SK-N-SH treated with all-trans-retinoic acid at 6 μM for 48 hours (cell line): ENCODE results near the gene PDZK1IP1.
"Not testable (repeated sequence)": the region's sequence is repeated elsewhere in the genome, so short reads cannot be mapped to it uniquely, and the experiment has no call there.

Source experiments
- ATAC-seq: fragments of 200-7000 bp; cut with Tn5 transposase; 3 replicates; pipeline ENCODE4 v1.9.1; 2020; ENCODE audit warnings: mild to moderate bottlenecking, moderate library complexity
- ARNTL ChIP-seq: fragments of 450-650 bp; formaldehyde crosslinking; IDR thresholded peaks from 2 replicates; pipeline ENCODE4 v1.5.0; 2020; ENCODE audit warnings: low read depth, mild to moderate bottlenecking, moderate library complexity, borderline replicate concordance
- BACH2 ChIP-seq: fragments of 250-450 bp; sonication (Bioruptor Pico); IDR thresholded peaks from 2 replicates; pipeline ENCODE4 v1.9.0; 2021; ENCODE audit warnings: mild to moderate bottlenecking, borderline replicate concordance
- CSDC2 ChIP-seq: fragments of 250-450 bp; sonication (Bioruptor Pico); IDR thresholded peaks from 2 replicates; pipeline ENCODE4 v1.5.0; 2020; ENCODE audit warnings: mild to moderate bottlenecking, moderate library complexity
- ESRRG ChIP-seq: fragments of 250-450 bp; sonication (Bioruptor Pico); IDR thresholded peaks from 2 replicates; pipeline ENCODE4 v1.6.1; 2021; ENCODE audit warnings: mild to moderate bottlenecking
- GLIS3 ChIP-seq: fragments of 250-450 bp; sonication (Bioruptor Pico); IDR thresholded peaks from 2 replicates; pipeline ENCODE4 v1.5.0; 2020; ENCODE audit warnings: mild to moderate bottlenecking, moderate library complexity
- ISL1 ChIP-seq: fragments of 250-450 bp; sonication (Bioruptor Pico); IDR thresholded peaks from 2 replicates; pipeline ENCODE4 v2.1.2; 2022; ENCODE audit warnings: mild to moderate bottlenecking, moderate library complexity
- OSR1 ChIP-seq: fragments of 250-450 bp; sonication (Bioruptor Pico); IDR thresholded peaks from 2 replicates; pipeline ENCODE4 v1.8.0; 2022; ENCODE audit warnings: moderate library complexity, mild to moderate bottlenecking, inconsistent platforms
- PPARA ChIP-seq: fragments of 250-450 bp; sonication (Bioruptor Pico); IDR thresholded peaks from 2 replicates; pipeline ENCODE4 v1.5.0; 2020; ENCODE audit warnings: mild to moderate bottlenecking, borderline replicate concordance
- RARB ChIP-seq: fragments of 250-450 bp; sonication (Bioruptor Pico); IDR thresholded peaks from 2 replicates; pipeline ENCODE4 v1.8.0; 2021; ENCODE audit warnings: mild to moderate bottlenecking, moderate library complexity
- TCF4 ChIP-seq: fragments of 250-450 bp; sonication (Bioruptor Pico); IDR thresholded peaks from 2 replicates; pipeline ENCODE4 v1.8.0; 2021; ENCODE audit warnings: mild to moderate bottlenecking, moderate library complexity, borderline replicate concordance
- TOX ChIP-seq: fragments of 250-450 bp; sonication (Bioruptor Pico); IDR thresholded peaks from 2 replicates; pipeline ENCODE4 v1.8.0; 2021; ENCODE audit warnings: mild to moderate bottlenecking, moderate library complexity, borderline replicate concordance
- ZC3H10 ChIP-seq: fragments of 250-450 bp; sonication (Bioruptor Pico); IDR thresholded peaks from 2 replicates; pipeline ENCODE4 v1.5.1; 2021; ENCODE audit warnings: mild to moderate bottlenecking, moderate library complexity
- ZFP3 ChIP-seq: fragments of 250-450 bp; sonication (Bioruptor Pico); IDR thresholded peaks from 2 replicates; pipeline ENCODE4 v1.5.0; 2020; ENCODE audit warnings: mild to moderate bottlenecking, moderate library complexity
- ZFP30 ChIP-seq: fragments of 450-650 bp; formaldehyde crosslinking; IDR thresholded peaks from 2 replicates; pipeline ENCODE4 v1.5.0; 2022; ENCODE audit warnings: mild to moderate bottlenecking, moderate library complexity
- ZNF565 ChIP-seq: fragments of 450-650 bp; formaldehyde crosslinking; conservative IDR thresholded peaks from 2 replicates; pipeline ENCODE4 v1.5.0; 2020; ENCODE audit warnings: low read depth, mild to moderate bottlenecking, moderate library complexity
- ZNF70 ChIP-seq: fragments of 450-650 bp; formaldehyde crosslinking; IDR thresholded peaks from 2 replicates; pipeline ENCODE4 v1.5.0; 2020; ENCODE audit warnings: mild to moderate bottlenecking, moderate library complexity
- TF ChIP-seq, protein P1 (sequence below): fragments of 250-450 bp; sonication (Bioruptor Pico); IDR thresholded peaks from 2 replicates; pipeline ENCODE4 v1.5.1; 2020; ENCODE audit warnings: low read depth, mild to moderate bottlenecking, moderate library complexity
- TF ChIP-seq, protein P2 (sequence below): fragments of 250-450 bp; sonication (Bioruptor Pico); IDR thresholded peaks from 2 replicates; pipeline ENCODE4 v1.8.0; 2020; ENCODE audit warnings: mild to moderate bottlenecking, moderate library complexity, borderline replicate concordance
- TF ChIP-seq, protein P3 (sequence below): fragments of 250-450 bp; sonication (Bioruptor Pico); IDR thresholded peaks from 2 replicates; pipeline ENCODE4 v1.5.1; 2021; ENCODE audit warnings: mild to moderate bottlenecking, moderate library complexity
- TF ChIP-seq, protein P4 (sequence below): fragments of 250-450 bp; sonication (Bioruptor Pico); IDR thresholded peaks from 2 replicates; pipeline ENCODE4 v1.5.0; 2020; ENCODE audit warnings: mild to moderate bottlenecking, moderate library complexity
- TF ChIP-seq, protein P5 (sequence below): fragments of 250-450 bp; sonication (Bioruptor Pico); IDR thresholded peaks from 2 replicates; pipeline ENCODE4 v1.8.0; 2021; ENCODE audit warnings: low read depth, mild to moderate bottlenecking, moderate library complexity, borderline replicate concordance

Gene PDZK1IP1

DNA sequence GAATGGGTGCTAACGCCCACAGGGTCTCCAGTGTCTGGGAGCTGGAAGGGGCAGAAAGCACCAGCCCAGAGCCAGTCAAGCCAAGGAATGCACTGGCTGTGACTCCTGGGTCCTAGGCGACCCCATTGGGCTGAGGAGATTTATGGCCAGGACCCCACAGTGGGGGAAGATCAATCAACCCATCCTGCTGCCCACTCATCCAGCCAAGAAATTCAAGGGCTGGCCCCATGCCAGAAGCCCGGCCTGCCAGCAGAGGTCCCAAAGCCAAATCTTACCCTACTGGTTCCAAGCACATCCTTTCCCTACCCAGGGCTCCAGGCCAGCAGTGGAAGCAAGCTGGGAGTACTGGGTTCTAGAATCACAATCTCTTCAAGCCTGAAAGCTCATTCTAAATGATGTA lies 6.8 kb upstream of the PDZK1IP1 start:
- no peak for ATAC-seq
- TF ChIP-seq, protein P1, sequence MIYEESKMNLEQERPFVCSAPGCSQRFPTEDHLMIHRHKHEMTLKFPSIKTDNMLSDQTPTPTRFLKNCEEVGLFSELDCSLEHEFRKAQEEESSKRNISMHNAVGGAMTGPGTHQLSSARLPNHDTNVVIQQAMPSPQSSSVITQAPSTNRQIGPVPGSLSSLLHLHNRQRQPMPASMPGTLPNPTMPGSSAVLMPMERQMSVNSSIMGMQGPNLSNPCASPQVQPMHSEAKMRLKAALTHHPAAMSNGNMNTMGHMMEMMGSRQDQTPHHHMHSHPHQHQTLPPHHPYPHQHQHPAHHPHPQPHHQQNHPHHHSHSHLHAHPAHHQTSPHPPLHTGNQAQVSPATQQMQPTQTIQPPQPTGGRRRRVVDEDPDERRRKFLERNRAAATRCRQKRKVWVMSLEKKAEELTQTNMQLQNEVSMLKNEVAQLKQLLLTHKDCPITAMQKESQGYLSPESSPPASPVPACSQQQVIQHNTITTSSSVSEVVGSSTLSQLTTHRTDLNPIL (CRISPR knock-in tag), result no peak
- no peak for TF ChIP-seq ZNF565 (CRISPR knock-in tag)
- no peak for TF ChIP-seq TOX (CRISPR knock-in tag)
- no peak for TF ChIP-seq GLIS3
- TF ChIP-seq, protein P2, sequence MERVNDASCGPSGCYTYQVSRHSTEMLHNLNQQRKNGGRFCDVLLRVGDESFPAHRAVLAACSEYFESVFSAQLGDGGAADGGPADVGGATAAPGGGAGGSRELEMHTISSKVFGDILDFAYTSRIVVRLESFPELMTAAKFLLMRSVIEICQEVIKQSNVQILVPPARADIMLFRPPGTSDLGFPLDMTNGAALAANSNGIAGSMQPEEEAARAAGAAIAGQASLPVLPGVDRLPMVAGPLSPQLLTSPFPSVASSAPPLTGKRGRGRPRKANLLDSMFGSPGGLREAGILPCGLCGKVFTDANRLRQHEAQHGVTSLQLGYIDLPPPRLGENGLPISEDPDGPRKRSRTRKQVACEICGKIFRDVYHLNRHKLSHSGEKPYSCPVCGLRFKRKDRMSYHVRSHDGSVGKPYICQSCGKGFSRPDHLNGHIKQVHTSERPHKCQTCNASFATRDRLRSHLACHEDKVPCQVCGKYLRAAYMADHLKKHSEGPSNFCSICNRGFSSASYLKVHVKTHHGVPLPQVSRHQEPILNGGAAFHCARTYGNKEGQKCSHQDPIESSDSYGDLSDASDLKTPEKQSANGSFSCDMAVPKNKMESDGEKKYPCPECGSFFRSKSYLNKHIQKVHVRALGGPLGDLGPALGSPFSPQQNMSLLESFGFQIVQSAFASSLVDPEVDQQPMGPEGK (CRISPR knock-in tag), result no peak
- no peak for TF ChIP-seq BACH2 (CRISPR knock-in tag)
- TF ChIP-seq PPARA (CRISPR knock-in tag), result no peak
- no peak for TF ChIP-seq ZFP3
- no peak for TF ChIP-seq ZFP30 (CRISPR knock-in tag)
- no peak for TF ChIP-seq ISL1
- no peak for TF ChIP-seq RARB (CRISPR knock-in tag)
- no peak for TF ChIP-seq TCF4 (CRISPR knock-in tag)
- no peak for TF ChIP-seq ZC3H10 (CRISPR knock-in tag)
- TF ChIP-seq, protein P3, sequence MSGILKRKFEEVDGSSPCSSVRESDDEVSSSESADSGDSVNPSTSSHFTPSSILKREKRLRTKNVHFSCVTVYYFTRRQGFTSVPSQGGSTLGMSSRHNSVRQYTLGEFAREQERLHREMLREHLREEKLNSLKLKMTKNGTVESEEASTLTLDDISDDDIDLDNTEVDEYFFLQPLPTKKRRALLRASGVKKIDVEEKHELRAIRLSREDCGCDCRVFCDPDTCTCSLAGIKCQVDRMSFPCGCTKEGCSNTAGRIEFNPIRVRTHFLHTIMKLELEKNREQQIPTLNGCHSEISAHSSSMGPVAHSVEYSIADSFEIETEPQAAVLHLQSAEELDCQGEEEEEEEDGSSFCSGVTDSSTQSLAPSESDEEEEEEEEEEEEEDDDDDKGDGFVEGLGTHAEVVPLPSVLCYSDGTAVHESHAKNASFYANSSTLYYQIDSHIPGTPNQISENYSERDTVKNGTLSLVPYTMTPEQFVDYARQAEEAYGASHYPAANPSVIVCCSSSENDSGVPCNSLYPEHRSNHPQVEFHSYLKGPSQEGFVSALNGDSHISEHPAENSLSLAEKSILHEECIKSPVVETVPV (CRISPR knock-in tag), result no peak
- TF ChIP-seq, protein P4, sequence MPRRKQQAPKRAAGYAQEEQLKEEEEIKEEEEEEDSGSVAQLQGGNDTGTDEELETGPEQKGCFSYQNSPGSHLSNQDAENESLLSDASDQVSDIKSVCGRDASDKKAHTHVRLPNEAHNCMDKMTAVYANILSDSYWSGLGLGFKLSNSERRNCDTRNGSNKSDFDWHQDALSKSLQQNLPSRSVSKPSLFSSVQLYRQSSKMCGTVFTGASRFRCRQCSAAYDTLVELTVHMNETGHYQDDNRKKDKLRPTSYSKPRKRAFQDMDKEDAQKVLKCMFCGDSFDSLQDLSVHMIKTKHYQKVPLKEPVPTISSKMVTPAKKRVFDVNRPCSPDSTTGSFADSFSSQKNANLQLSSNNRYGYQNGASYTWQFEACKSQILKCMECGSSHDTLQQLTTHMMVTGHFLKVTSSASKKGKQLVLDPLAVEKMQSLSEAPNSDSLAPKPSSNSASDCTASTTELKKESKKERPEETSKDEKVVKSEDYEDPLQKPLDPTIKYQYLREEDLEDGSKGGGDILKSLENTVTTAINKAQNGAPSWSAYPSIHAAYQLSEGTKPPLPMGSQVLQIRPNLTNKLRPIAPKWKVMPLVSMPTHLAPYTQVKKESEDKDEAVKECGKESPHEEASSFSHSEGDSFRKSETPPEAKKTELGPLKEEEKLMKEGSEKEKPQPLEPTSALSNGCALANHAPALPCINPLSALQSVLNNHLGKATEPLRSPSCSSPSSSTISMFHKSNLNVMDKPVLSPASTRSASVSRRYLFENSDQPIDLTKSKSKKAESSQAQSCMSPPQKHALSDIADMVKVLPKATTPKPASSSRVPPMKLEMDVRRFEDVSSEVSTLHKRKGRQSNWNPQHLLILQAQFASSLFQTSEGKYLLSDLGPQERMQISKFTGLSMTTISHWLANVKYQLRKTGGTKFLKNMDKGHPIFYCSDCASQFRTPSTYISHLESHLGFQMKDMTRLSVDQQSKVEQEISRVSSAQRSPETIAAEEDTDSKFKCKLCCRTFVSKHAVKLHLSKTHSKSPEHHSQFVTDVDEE (CRISPR knock-in tag), result no peak
- TF ChIP-seq CSDC2 (CRISPR knock-in tag), result no peak
- no peak for TF ChIP-seq OSR1
- TF ChIP-seq, protein P5, sequence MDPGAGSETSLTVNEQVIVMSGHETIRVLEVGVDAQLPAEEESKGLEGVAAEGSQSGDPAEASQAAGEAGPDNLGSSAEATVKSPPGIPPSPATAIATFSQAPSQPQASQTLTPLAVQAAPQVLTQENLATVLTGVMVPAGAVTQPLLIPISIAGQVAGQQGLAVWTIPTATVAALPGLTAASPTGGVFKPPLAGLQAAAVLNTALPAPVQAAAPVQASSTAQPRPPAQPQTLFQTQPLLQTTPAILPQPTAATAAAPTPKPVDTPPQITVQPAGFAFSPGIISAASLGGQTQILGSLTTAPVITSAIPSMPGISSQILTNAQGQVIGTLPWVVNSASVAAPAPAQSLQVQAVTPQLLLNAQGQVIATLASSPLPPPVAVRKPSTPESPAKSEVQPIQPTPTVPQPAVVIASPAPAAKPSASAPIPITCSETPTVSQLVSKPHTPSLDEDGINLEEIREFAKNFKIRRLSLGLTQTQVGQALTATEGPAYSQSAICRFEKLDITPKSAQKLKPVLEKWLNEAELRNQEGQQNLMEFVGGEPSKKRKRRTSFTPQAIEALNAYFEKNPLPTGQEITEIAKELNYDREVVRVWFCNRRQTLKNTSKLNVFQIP (CRISPR knock-in tag), result no peak

DNA sequence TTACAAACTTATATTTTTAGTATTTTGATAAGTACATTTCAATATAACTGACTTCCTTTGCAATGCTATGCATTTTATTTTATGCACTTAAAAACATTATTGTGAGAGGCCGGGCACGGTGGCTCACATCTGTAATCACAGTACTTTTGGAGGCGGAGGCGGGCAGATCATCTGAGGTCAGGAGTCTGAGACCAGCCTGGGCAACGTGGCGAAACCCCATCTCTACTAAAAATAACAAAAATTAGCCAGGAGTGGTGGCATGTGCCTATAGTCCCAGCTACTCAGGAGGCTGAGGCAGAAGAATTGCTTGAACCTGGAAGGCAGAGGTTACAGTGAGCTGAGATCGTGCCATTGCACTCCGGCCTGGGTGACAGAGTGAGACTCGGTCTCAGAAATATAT lies 6.1 kb upstream of the PDZK1IP1 start:
- ATAC-seq, result not testable (repeated sequence)

DNA sequence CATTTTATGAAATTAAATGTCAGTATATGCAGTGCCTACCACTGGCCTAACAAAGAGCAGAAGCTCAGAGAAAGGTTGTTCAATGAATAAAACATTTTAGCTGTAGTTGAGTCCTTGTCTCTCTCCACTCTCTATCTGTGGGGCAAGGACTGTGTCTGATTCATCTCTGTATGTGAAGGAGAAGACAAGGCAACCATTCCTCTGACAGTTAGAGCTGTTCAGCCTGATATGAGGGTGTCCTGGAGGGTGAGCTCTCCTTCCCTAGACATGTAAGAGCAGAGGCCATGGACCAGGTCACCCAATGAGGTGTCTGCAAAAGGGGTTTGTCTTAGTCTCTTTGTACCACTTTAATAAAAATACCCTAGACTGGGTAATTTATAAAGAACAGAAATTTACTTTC lies 4.5 kb upstream of the PDZK1IP1 start:
- no peak for TF ChIP-seq ARNTL (CRISPR knock-in tag)
- no peak for TF ChIP-seq ZFP3
- no peak for TF ChIP-seq ZNF565 (CRISPR knock-in tag)
- TF ChIP-seq, protein P5 (CRISPR knock-in tag), result no peak
- no peak for TF ChIP-seq BACH2 (CRISPR knock-in tag)
- TF ChIP-seq, protein P4 (CRISPR knock-in tag), result no peak
- no peak for TF ChIP-seq ESRRG (CRISPR knock-in tag)
- TF ChIP-seq TOX (CRISPR knock-in tag), result no peak
- no peak for TF ChIP-seq GLIS3
- TF ChIP-seq ZNF70 (CRISPR knock-in tag), result no peak
- TF ChIP-seq, protein P2 (CRISPR knock-in tag), result no peak
- TF ChIP-seq PPARA (CRISPR knock-in tag), result no peak
- TF ChIP-seq, all 23 proteins: peak for 0
- no peak for ATAC-seq

DNA sequence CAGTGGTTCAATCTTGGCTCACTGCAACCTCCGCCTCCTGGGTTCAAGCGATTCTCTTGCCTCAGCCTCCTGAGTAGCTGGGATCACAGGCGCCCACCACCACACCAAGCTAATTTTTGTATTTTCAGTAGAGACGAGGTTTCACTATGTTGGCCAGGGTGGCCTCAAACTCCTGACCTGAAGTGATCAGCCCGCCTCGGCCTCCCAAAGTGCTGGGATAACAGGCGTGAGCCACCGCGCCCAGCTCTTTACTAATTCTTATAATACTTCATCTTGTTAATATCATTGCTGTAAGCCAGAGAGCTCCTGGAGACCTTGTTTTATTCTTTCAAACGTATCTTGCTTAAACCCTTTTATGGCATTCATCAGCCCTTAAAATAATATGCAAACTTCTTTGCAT lies 3.7 kb upstream of the PDZK1IP1 start:
- ATAC-seq, result not testable (repeated sequence)
